Natural killer cell treated with Interleukin-12 subunit alpha and Interleukin-12 subunit beta and Interleukin-15 and Interleukin-18, amount 100 ng/mL, for 72 hours (primary cell): ENCODE measurements around the gene PDCL3. TPM values are rescaled to one million over a fixed set of nuclear protein-coding genes. Genes with fewer than 3 reads are reported as not detected.

ENCODE experiments used
- ATAC-seq, 2 donors: fragments of 150-1000 bp; cut with Tn5 transposase in 1 of 2; sonication (Bioruptor Pico), chemical (Tn5 transposase) in 1 of 2; 2 replicates each; pipeline ENCODE4 v1.10.0; 2021
- DNase-seq: peaks from one replicate; pipeline ENCODE4 v3.0.0; 2022; ENCODE audit warnings: low spot score
- H3K27ac Mint-ChIP-seq, 2 donors: 1 replicate in 1 of 2; 2 replicates in 1 of 2; pipeline ENCODE4 v1.8.0; 2022; ENCODE audit warnings: mixed read lengths in 2 of 2, mild to moderate bottlenecking in 1 of 2, moderate library complexity in 1 of 2
- H3K27me3 Mint-ChIP-seq, 2 donors: 1 replicate in 1 of 2; 2 replicates in 1 of 2; pipeline ENCODE4 v1.8.0; 2022; ENCODE audit warnings: mixed read lengths in 2 of 2
- H3K36me3 Mint-ChIP-seq: one replicate; pipeline ENCODE4 v1.8.0; 2022; ENCODE audit warnings: mixed read lengths
- H3K4me1 Mint-ChIP-seq, 2 donors: 1 replicate in 1 of 2; 2 replicates in 1 of 2; pipeline ENCODE4 v1.8.0; 2022; ENCODE audit warnings: low read depth in 2 of 2, mixed read lengths in 2 of 2, mild to moderate bottlenecking in 1 of 2
- H3K4me3 Mint-ChIP-seq: one replicate; pipeline ENCODE4 v1.8.0; 2022; ENCODE audit warnings: mixed read lengths
- H3K9me3 Mint-ChIP-seq: 2 replicates; pipeline ENCODE4 v1.8.0; 2022; ENCODE audit warnings: mixed read lengths
- total RNA-seq, 2 donors: library from RNA; stranded (reverse); gene quantifications; one replicate each; pipeline ENCODE4 v1.2.3, GENCODE V29; 2022

Gene PDCL3
- total RNA-seq, 2 donors from 2014 or later, result 22.6 to 37.6 TPM

DNA sequence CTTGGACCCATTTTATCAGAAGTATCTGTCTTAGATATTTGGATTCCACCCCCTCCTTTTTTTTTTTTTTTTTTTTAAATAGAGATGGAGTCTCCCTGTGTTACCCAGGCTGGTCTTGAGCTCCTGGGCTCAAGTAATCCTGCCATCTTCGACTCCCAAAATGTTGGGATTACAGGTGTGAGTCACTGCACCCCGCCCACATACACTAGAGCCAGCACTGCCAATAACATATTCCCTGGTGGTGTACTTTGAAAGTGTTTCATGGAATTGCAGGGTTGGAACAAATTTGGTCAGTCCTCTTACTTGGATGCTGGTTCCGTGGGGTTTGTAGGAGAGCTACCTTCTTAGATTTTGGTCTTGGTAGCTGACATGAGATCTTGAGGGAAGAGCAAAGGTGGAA lies 15.0 kb downstream of the PDCL3 start:
- no peaks in the 10 kb centered on the region for H3K36me3 Mint-ChIP-seq
- H3K27me3 Mint-ChIP-seq, result no peaks in the 10 kb centered on the region
- no peak for ATAC-seq
- no peak for DNase-seq
- no peak overlapping the region for H3K4me3 Mint-ChIP-seq
- H3K9me3 Mint-ChIP-seq, result no peaks in the 10 kb centered on the region
- H3K4me1 Mint-ChIP-seq, result peaks cover 15 to 17% of the 10 kb centered on the region in 2 donors
- no peak overlapping the region for H3K27ac Mint-ChIP-seq

DNA sequence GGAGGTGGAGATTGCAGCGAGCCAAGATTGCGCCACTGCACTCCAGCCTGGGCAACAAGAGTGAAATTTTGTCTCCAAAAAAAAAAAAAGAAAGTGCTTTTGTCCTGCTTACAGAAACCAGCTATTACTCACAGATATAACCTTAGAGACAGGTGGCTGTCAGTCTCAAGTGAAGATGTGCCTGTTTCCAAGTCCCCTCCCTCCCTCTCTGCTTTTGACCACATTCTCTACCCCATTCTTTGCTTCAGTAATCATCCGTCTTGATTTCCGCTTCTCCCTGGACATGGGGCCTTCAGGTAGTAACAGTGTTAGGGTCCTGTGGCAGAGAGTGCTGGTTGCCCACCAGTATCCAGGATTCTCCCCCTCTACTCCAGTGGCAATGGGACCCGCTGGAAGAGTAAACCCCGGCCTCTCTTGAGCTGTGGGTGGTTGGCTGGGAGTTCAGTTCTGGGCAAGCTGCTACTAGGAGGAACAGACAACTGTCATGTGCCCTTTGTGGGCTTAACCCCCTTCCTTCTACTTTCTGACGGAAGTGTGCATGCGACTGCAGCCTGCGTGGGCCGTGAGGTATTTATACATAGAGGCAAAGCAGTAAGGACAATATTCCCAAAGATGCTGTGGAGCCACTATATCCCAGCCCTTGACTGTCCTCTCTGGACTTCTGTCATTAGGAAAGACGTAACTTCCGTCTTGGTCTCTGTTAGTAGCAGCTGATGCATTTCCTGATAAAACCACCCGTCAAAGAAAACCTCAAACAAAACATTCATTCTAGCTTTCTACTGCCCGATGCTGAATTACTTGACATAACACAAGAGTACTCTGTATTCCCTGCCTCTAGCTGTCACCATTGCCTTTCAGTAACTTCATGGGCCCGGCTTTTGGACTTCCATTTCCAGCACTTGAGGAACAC lies 17.8 kb downstream of the PDCL3 start:
- Mint-ChIP-seq H3K4me3 (peak overlapping the region; percentile 74), H3K4me1 (peaks cover 29 to 34% of the 10 kb centered on the region in 2 donors), H3K27ac (peak overlapping the region; percentile 79 to 95), H3K27me3 (no peaks in the 10 kb centered on the region), H3K36me3 (no peaks in the 10 kb centered on the region), H3K9me3 (no peaks in the 10 kb centered on the region)
- DNase-seq, result peak; percentile 63
- ATAC-seq, result peak; percentile 89 to 93

DNA sequence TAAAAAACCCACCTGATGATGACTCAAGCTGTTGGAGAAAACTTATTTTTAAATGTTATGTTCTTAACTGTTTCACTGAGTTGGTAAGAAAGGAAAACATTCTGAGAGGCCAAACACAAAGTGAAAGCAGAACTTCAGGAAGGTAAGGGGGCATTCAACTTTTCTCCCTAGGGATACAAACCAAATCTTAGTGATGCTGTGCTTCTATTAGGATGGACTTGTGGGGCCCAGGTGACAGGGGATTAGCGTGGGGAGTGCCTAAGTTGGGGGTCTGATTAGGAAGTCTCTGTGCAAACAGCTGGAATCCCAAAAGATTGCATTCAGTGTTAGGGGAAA lies 18.5 kb downstream of the PDCL3 start:
- peak overlapping the region; percentile 79 to 95 for H3K27ac Mint-ChIP-seq
- H3K9me3 Mint-ChIP-seq, result no peaks in the 10 kb centered on the region
- H3K36me3 Mint-ChIP-seq, result no peaks in the 10 kb centered on the region
- H3K4me3 Mint-ChIP-seq, result peak overlapping the region; percentile 74
- ATAC-seq, result peak in 1 of 2 donors; percentile 2
- H3K4me1 Mint-ChIP-seq, result peaks cover 33 to 40% of the 10 kb centered on the region in 2 donors
- DNase-seq, result no peak
- no peaks in the 10 kb centered on the region for H3K27me3 Mint-ChIP-seq

DNA sequence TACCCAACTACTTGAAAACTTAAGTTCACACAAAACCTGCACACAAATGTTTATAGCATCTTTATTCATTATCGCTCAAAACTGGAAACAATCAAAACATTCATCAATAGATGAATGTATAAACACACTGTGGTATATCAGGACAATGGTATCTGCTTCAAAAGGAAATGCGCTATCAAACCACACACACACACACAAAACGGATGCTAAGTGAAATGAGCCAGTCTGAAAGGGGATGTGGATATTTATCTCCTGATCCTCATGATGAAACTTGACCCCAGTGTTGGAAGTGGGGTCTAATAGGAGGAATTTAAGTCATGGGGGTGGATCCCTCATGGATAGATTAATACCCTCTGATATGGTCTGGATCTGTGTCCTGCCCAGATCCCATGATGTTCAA lies 22.0 kb downstream of the PDCL3 start:
- H3K4me1 Mint-ChIP-seq, result peaks cover 50 to 61% of the 10 kb centered on the region in 2 donors
- DNase-seq, result no peak
- no peaks in the 10 kb centered on the region for H3K36me3 Mint-ChIP-seq
- no peak overlapping the region for H3K4me3 Mint-ChIP-seq
- no peak for ATAC-seq
- no peaks in the 10 kb centered on the region for H3K27me3 Mint-ChIP-seq
- H3K9me3 Mint-ChIP-seq, result no peaks in the 10 kb centered on the region
- H3K27ac Mint-ChIP-seq, result peak overlapping the region in 1 of 2 donors; percentile 9

DNA sequence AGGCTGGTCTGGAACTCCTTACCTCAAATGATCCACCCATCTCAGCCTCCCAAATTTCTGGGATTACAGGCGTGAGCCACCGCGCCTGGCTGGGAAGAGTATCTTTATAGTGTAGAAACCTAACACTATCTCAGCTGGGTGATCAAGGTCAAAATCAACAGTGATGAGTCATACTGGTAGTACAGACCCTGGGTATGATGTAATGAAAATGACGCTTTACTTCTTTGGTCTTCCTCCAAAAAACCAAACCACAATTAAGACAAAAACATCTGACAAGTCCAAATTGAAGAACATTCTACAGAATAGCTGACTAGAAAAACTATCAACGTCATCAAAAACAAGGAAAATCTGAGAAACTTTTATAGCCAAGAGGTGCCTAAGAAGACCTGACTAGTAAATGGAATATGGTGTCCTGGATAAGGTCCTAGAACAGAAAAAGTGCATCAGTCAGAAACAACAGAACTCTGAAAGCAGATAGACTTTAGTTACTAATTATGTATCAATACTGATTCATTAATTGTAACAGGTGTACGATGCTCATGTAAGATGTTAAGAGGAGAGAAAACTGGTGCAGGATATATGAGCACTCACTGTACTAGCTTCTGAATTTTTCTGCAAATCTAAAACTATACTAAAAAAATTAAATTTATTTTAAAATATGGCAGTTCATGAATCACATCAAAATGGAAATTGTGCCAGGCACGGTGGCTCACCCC lies 25.4 kb downstream of the PDCL3 start:
- H3K9me3 Mint-ChIP-seq, result no peaks in the 10 kb centered on the region
- H3K27me3 Mint-ChIP-seq, result no peaks in the 10 kb centered on the region
- peak overlapping the region; percentile 61 for H3K4me3 Mint-ChIP-seq
- H3K4me1 Mint-ChIP-seq, result peaks cover 38 to 43% of the 10 kb centered on the region in 2 donors
- H3K36me3 Mint-ChIP-seq, result no peaks in the 10 kb centered on the region
- peak overlapping the region; percentile 63 to 68 for H3K27ac Mint-ChIP-seq
- no peak for DNase-seq
- peak; percentile 87 to 90 for ATAC-seq

DNA sequence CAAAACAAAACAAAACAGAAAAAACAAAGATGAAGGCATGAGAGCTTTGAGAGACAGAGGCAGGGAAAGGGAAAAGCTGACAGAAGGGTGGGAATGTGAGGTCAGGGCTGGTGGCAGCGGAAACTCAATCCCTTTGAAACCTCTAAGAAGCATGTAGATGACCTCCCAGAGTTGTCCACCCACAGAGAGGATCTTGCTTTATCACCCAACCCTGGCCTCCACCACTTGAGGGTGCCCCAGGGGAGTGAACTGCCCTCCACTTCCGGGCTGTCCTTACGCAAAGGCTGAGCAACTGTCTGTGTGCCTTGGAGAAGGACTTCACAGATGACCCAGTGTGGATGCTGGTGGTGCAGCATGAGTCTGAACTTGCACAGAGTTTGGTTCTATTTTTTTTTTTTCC lies 26.7 kb downstream of the PDCL3 start:
- no peaks in the 10 kb centered on the region for H3K9me3 Mint-ChIP-seq
- H3K4me1 Mint-ChIP-seq, result peaks cover 34 to 44% of the 10 kb centered on the region in 2 donors
- peak overlapping the region in 1 of 2 donors; percentile 73 for H3K27ac Mint-ChIP-seq
- no peak overlapping the region for H3K4me3 Mint-ChIP-seq
- H3K27me3 Mint-ChIP-seq, result no peaks in the 10 kb centered on the region
- H3K36me3 Mint-ChIP-seq, result no peaks in the 10 kb centered on the region
- no peak for DNase-seq
- ATAC-seq, result peak in 1 of 2 donors; percentile 52

DNA sequence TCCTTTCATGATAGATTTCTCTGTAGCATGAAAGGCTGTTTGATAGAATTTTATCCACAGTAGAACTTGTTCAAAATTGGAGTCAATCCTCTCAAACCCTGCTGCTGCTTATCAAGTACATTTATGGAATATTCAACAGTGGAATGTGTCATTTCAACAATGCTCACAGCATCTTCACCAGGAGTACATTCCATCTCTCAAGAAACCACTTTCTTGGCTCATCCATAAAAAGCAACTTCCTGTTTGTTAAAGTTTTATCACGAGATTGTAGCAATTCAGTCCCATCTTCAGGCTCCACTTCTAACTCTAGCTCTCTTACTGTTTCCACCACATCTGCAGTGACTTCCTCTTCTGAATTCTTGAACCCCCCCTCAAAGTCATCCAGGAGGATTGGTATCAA lies 29.4 kb downstream of the PDCL3 start:
- H3K27ac Mint-ChIP-seq, result no peak overlapping the region

DNA sequence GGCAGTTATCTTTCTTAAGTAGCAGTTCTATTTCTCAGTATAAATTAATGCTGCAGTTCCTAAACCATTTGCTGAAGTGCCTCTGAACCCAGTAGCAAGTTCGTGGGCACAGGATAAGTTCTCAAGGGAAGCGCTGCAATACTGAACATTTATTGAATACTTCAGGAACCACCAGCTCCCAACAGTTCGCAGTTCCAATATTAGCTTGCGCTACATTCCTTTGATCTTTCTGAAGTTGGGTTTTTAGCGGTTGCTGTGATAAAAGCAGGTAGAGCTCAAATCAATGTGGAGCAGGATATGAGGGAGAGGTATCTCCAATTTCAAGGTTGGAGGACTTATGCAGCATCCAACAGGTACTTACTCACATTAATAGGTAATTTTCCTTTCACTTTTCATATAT lies 33.7 kb downstream of the PDCL3 start:
- no peak overlapping the region for H3K27ac Mint-ChIP-seq
- DNase-seq (no peak), ATAC-seq (no peak)
- H3K9me3 Mint-ChIP-seq, result no peaks in the 10 kb centered on the region
- H3K27me3 Mint-ChIP-seq, result no peaks in the 10 kb centered on the region
- no peaks in the 10 kb centered on the region for H3K36me3 Mint-ChIP-seq
- no peak overlapping the region for H3K4me3 Mint-ChIP-seq
- H3K4me1 Mint-ChIP-seq, result peaks cover 4 to 11% of the 10 kb centered on the region in 2 donors

More for the DNA sequence above, 29.4 kb downstream of the PDCL3 start:
- Mint-ChIP-seq H3K4me1 (peaks cover 20 to 26% of the 10 kb centered on the region in 2 donors), H3K9me3 (no peaks in the 10 kb centered on the region), H3K4me3 (no peak overlapping the region), H3K36me3 (no peaks in the 10 kb centered on the region), H3K27me3 (no peaks in the 10 kb centered on the region)
- ATAC-seq (no peak), DNase-seq (no peak)

DNA sequence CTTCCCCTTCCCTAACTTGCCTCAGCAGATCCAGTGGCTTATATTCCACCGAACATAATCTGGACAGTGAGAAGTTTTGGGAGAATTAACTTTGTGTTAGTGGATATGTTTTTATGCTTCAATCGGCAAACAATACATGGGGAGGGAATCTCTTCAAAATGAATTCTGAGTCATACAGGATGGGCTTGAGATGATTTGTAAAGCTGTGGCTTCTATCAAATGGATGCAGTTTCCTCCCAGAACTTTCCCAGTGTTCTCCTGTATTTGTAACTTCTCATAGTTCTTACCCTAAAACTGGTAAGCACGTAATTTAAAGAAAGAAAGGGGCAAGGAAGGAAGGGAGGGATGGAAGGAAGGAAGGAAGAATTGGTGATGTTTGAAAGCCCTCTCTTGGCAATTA lies 36.8 kb downstream of the PDCL3 start:
- no peak for DNase-seq
- no peaks in the 10 kb centered on the region for H3K9me3 Mint-ChIP-seq
- H3K27me3 Mint-ChIP-seq, result no peaks in the 10 kb centered on the region
- H3K27ac Mint-ChIP-seq, result no peak overlapping the region
- H3K4me3 Mint-ChIP-seq, result no peak overlapping the region
- H3K36me3 Mint-ChIP-seq, result no peaks in the 10 kb centered on the region
- H3K4me1 Mint-ChIP-seq, result peaks cover 4 to 5% of the 10 kb centered on the region in 2 donors
- no peak for ATAC-seq

DNA sequence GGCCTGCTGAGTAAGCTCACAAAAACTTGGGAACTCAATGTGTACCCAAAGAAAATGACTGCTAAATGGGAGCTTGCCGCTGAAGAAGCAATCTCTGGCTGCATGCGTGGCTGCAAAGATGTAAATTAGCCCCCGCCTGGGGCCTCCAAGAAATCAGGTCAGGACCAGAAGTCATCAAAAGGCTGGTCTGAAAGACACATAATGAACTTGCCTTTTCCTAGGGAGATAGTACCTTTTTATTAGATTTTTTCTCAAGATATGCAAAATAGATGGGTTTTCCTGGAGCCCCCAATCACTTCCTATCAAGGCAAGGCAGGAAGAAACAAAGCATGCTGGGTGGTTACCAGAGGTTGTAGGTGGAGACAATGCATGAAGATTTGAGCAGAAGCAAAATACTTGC lies 38.9 kb downstream of the PDCL3 start:
- ATAC-seq (no peak), DNase-seq (no peak)
- Mint-ChIP-seq H3K4me1 (no peaks in the 10 kb centered on the region), H3K9me3 (no peaks in the 10 kb centered on the region), H3K36me3 (no peaks in the 10 kb centered on the region), H3K4me3 (no peak overlapping the region), H3K27me3 (no peaks in the 10 kb centered on the region), H3K27ac (no peak overlapping the region)

DNA sequence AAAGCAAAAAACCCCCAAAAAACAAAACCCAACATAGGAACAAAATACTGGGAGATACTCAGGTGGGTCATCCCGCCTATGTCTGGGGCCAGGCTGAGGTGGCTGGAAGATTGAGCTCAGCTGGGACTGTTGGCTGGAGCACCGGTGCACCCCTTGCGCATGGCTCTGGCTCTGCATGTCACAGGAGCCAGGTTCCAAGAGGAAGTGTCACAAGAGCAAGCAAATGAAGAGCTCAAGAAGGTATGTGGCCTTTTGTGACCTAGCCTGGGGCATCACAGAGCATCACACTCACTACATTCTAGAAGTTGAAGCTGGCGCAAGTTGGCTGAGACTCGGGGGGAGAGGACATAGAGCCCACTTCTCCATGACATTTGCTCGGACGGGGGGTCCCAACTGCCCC lies 40.6 kb downstream of the PDCL3 start:
- Mint-ChIP-seq H3K27ac (no peak overlapping the region), H3K9me3 (no peaks in the 10 kb centered on the region), H3K4me1 (no peaks in the 10 kb centered on the region)

DNA sequence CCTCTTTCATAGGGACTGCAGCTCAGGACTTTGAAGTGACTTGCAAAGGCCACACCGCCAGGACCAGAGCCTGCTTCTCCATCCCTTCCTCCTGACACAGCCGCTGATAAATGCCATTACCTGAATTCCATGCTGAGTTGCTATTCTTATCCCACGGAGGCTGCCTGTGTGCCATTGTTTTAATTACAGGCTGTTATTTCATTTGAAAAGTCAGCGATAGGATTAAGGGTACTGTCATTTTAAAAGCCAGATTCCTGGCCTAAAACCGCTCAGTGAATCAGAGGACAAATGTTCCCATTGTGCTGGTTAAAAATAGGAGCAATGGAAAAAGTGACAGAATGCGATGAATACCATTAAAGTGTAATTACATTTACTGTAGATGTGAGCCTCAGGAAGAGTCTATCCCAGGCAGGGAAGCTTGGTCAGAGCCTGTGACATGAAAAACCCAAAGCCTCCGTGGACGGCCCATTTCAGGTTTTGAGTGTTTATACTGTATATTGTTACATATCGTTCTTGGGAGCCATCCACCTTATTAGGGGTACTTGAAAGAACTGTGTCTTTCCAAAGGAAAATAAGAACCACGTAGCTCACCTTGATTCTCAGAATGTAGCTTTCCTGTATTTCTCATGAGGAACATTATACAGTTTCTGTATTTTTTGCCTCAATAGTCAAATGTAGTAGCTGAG lies 41.3 kb downstream of the PDCL3 start:
- Mint-ChIP-seq H3K36me3 (no peaks in the 10 kb centered on the region), H3K27me3 (no peaks in the 10 kb centered on the region), H3K4me3 (no peak overlapping the region), H3K4me1 (no peaks in the 10 kb centered on the region), H3K9me3 (no peaks in the 10 kb centered on the region), H3K27ac (no peak overlapping the region)
- DNase-seq, result no peak
- no peak for ATAC-seq

More for the DNA sequence above, 40.6 kb downstream of the PDCL3 start:
- Mint-ChIP-seq H3K27me3 (no peaks in the 10 kb centered on the region), H3K36me3 (no peaks in the 10 kb centered on the region), H3K4me3 (no peak overlapping the region)
- no peak for DNase-seq
- ATAC-seq, result no peak

DNA sequence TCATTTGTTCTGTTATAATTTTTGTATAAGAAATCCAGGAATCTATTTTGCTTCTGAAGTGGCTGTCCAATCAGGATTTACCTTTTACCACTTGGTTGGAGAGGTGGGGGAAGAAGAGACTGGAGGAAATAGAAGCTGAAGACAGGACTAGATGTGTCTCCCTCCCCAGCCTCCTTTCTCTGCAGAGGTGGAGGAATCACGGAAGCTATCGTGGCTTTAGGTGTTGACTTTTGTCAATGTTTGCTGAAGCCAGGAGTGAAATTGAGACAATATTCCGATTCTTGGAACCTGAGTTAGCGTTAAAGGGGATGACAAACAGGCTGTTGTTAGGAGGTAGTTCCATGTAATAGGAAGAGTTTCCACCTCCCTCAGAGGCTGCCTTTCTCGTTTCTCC lies 43.5 kb downstream of the PDCL3 start:
- H3K9me3 Mint-ChIP-seq, result no peaks in the 10 kb centered on the region
- no peak overlapping the region for H3K27ac Mint-ChIP-seq
- H3K27me3 Mint-ChIP-seq, result no peaks in the 10 kb centered on the region
- no peaks in the 10 kb centered on the region for H3K4me1 Mint-ChIP-seq
- no peaks in the 10 kb centered on the region for H3K36me3 Mint-ChIP-seq
- DNase-seq (no peak), ATAC-seq (no peak)
- no peak overlapping the region for H3K4me3 Mint-ChIP-seq
